Measurements from ENCODE around the gene OMA1.

GRCh38 chr1:58513956-58514355 lies 32.6 kb downstream of the OMA1 start:
- TF ChIP-seq MAX (IDR thresholded peaks at IDR 0.05; ENCODE audit: low read depth, low read length): no peak
- no peak for TF ChIP-seq POLR2A (IDR thresholded peaks at IDR 0.05; ENCODE audit: low read depth, low read length)
- no peak for TF ChIP-seq ELK1 (IDR thresholded peaks at IDR 0.05; ENCODE audit: low read depth, low read length)
- no peak for TF ChIP-seq GABPA (IDR thresholded peaks at IDR 0.05; ENCODE audit: low read depth)
- TF ChIP-seq EZH2 (IDR thresholded peaks at IDR 0.05; ENCODE audit: borderline replicate concordance, control insufficient read depth, low read depth, low read length): no peak
- no peak for TF ChIP-seq CTCF (IDR thresholded peaks at IDR 0.05 in 2 of 3, conservative IDR thresholded peaks at IDR 0.05 in 1 of 3; ENCODE audit: control insufficient read depth in 2 of 3, extremely low read depth in 1 of 3, insufficient read depth in 1 of 3, low read depth in 3 of 3, low read length in 3 of 3)
- TF ChIP-seq ZZZ3 (IDR thresholded peaks at IDR 0.05; ENCODE audit: control insufficient read depth, insufficient read length, low read depth): no peak
- TF ChIP-seq CEBPZ (IDR thresholded peaks at IDR 0.05; ENCODE audit: low read depth, low read length): no peak
- no peak for TF ChIP-seq EP300 (IDR thresholded peaks at IDR 0.05; ENCODE audit: borderline replicate concordance in 1 of 2, control insufficient read depth in 1 of 2, low read depth in 2 of 2, low read length in 2 of 2)
- no peak for TF ChIP-seq RFX5 (IDR thresholded peaks at IDR 0.05; ENCODE audit: low read depth, low read length)
- TF ChIP-seq CREB1 (IDR thresholded peaks at IDR 0.05; ENCODE audit: low read depth): no peak
- TF ChIP-seq REST (IDR thresholded peaks at IDR 0.05; ENCODE audit: low read depth, low read length): no peak

Data from GM12878 (cell line).